B cell (primary cell): ENCODE measurements around the gene PRSS33.

ENCODE experiments used
- CTCF ChIP-seq: fragments of 200-600 bp; IDR thresholded peaks from one replicate; pipeline ENCODE4 v1.8.0; 2022; ENCODE audit warnings: antibody characterized with exemption, mild to moderate bottlenecking
- EZH2 ChIP-seq: IDR thresholded peaks from 2 replicates; pipeline ENCODE4 v1.6.1; 2012; ENCODE audit warnings: borderline replicate concordance, low read depth, mild to moderate bottlenecking, moderate library complexity, low read length; ENCODE audit not compliant: insufficient read depth, poor library complexity, severe bottlenecking

GRCh38 chr16:2815299-2815771, 28.0 kb upstream of the PRSS33 start:
- TF ChIP-seq CTCF (no peak), EZH2 (no peak)
